T-helper 1 cell treated with Interleukin-12 subunit alpha and Interleukin-12 subunit beta and Interleukin-4 antibody, amounts not matched to agents 30 μg/mL and 1 μg/mL, for 36 hours (primary cell): ENCODE measurements around the gene VIPR2.

ENCODE experiments used
- H3K27ac Mint-ChIP-seq: one replicate; pipeline ENCODE4 v1.8.0; 2021; ENCODE audit warnings: mild to moderate bottlenecking, mixed read lengths
- H3K27me3 Mint-ChIP-seq: one replicate; pipeline ENCODE4 v1.8.0; 2021; ENCODE audit warnings: low read depth, mixed read lengths
- H3K36me3 Mint-ChIP-seq: one replicate; pipeline ENCODE4 v1.8.0; 2021; ENCODE audit warnings: low read depth, mixed read lengths
- H3K4me1 Mint-ChIP-seq: one replicate; pipeline ENCODE4 v1.8.0; 2021; ENCODE audit warnings: low read depth, mixed read lengths
- H3K4me3 Mint-ChIP-seq: one replicate; pipeline ENCODE4 v1.8.0; 2021; ENCODE audit warnings: mild to moderate bottlenecking, moderate library complexity, mixed read lengths
- H3K9me3 Mint-ChIP-seq: one replicate; pipeline ENCODE4 v1.8.0; 2021; ENCODE audit warnings: mixed read lengths

Gene VIPR2

GRCh38 chr7:159114096-159114495, 30.6 kb downstream of the VIPR2 start:
- Mint-ChIP-seq H3K27ac (no peak overlapping the region), H3K36me3 (no peaks in the 10 kb centered on the region), H3K4me1 (peaks cover 9% of the 10 kb centered on the region), H3K27me3 (peaks cover 29% of the 10 kb centered on the region), H3K4me3 (no peak overlapping the region), H3K9me3 (no peaks in the 10 kb centered on the region)

- Mint-ChIP-seq H3K27me3 (peaks cover 29% of the 10 kb centered on the region), H3K9me3 (no peaks in the 10 kb centered on the region), H3K36me3 (no peaks in the 10 kb centered on the region), H3K27ac (no peak overlapping the region), H3K4me1 (peaks cover 3% of the 10 kb centered on the region), H3K4me3 (no peak overlapping the region)
Measured at GRCh38 chr7:159113056-159113455, 31.6 kb downstream of the VIPR2 start.

GRCh38 chr7:159112136-159113011, 32.3 kb downstream of the VIPR2 start:
- Mint-ChIP-seq H3K27me3 (peaks cover 29% of the 10 kb centered on the region), H3K36me3 (no peaks in the 10 kb centered on the region), H3K4me1 (peaks cover 3% of the 10 kb centered on the region), H3K4me3 (peak overlapping the region; percentile 10), H3K27ac (no peak overlapping the region), H3K9me3 (no peaks in the 10 kb centered on the region)

DNA sequence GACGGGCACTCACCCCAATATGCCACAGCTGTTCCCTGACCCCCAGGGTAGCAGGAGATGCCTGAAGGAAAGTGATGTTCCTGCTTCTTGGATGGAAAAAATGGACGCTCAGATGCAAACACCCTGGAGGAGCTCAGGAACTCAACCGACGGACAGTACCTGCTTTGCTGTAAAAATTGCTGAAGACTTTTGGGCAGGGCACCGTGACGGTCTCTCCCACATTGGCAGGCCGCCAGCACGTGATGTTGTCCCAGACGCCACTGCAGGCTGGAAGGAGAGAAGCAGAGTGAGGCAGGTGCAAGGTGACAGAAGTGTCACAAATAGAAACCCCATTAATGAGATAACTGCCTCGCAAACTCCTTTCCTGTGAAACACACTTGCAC, 35.0 kb downstream of the VIPR2 start:
- Mint-ChIP-seq H3K36me3 (no peaks in the 10 kb centered on the region), H3K4me1 (peaks cover 6% of the 10 kb centered on the region), H3K4me3 (no peak overlapping the region), H3K9me3 (no peaks in the 10 kb centered on the region), H3K27me3 (peaks cover 24% of the 10 kb centered on the region), H3K27ac (no peak overlapping the region)

DNA sequence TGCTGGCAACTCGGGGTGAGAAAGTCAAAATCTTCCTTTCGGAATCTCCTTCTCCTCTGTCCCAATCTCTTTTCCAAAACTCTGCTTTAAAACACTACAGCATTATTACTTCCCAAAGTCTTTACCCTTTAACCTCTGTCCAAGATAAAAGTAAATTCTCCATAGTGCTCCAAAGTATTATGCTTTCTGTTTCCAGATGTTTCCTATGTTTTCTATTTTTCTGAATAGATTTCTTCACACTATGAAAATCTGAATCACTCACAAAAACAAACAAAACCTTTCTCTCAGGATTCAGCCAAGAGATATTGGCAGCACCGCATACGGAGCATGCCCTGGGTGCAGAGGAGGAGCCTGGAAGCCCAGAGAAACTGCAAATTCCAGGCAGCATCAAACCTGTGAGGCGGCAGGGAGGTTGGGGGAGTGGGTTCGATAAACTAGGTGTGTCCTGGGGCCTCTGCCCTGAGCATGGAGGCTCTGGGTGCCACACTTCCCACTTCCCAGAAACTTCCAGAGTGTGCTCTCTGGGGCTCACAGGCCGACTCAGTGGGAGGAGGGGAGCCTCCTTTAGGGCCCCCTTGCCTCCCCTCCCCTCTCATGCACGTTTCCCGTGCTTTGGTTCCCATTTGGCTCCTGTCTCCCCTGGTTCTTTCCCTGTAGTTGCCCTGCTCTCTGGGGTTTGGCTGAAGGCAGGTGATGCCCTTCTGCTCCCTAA, 35.6 kb downstream of the VIPR2 start:
- no peak overlapping the region for H3K27ac Mint-ChIP-seq
- peaks cover 6% of the 10 kb centered on the region for H3K4me1 Mint-ChIP-seq
- peaks cover 22% of the 10 kb centered on the region for H3K27me3 Mint-ChIP-seq
- no peaks in the 10 kb centered on the region for H3K9me3 Mint-ChIP-seq
- no peaks in the 10 kb centered on the region for H3K36me3 Mint-ChIP-seq
- no peak overlapping the region for H3K4me3 Mint-ChIP-seq

GRCh38 chr7:159108491-159108890, 36.2 kb downstream of the VIPR2 start:
- Mint-ChIP-seq H3K27me3 (peaks cover 16% of the 10 kb centered on the region), H3K4me1 (peaks cover 6% of the 10 kb centered on the region), H3K4me3 (no peak overlapping the region), H3K9me3 (no peaks in the 10 kb centered on the region), H3K27ac (no peak overlapping the region), H3K36me3 (no peaks in the 10 kb centered on the region)

DNA sequence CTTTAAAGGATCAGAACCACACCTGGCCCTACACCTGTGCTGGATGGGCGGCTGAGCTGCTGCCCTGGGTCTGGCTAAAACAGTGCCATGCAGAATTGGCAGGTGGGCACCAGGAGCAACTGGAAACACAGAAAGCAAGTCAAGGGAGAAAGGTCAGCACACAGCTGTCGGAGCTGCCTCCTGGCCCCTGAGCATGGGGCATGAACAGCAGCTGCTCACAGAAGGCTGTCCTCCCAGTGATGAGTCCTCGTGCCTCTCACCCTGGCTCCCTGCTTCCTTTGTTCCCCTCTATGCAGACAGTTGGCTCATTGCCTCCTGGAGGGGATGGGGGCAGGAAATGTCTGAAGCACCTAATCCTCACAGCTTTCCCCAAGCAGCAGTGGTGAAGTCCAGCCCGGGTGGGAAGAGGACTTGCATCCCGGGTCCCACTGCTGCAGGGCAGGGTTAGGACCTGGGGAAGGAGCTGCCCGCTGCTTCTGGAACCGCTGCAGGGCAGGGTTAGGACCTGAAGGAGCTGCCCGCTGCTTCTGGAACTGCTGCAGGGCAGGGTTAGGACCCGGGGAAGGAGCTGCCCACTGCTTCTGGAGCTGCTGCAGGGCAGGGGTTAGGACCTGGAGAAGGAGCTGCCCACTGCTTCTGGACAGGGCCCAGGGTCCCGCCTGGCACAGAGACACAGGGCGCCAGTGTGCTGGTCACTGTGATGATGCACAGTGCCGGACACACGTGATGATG, 37.3 kb downstream of the VIPR2 start:
- Mint-ChIP-seq H3K4me3 (no peak overlapping the region), H3K27me3 (peaks cover 7% of the 10 kb centered on the region), H3K4me1 (peaks cover 6% of the 10 kb centered on the region), H3K9me3 (peaks cover 2% of the 10 kb centered on the region), H3K27ac (no peak overlapping the region), H3K36me3 (no peaks in the 10 kb centered on the region)

- Mint-ChIP-seq H3K27ac (no peak overlapping the region), H3K4me3 (no peak overlapping the region), H3K9me3 (peaks cover 13% of the 10 kb centered on the region), H3K4me1 (peaks cover 3% of the 10 kb centered on the region), H3K27me3 (peaks cover 3% of the 10 kb centered on the region), H3K36me3 (peaks cover 2% of the 10 kb centered on the region)
Measured at GRCh38 chr7:159105832-159106811, 38.5 kb downstream of the VIPR2 start.

GRCh38 chr7:159105066-159105780, 39.4 kb downstream of the VIPR2 start:
- no peak overlapping the region for H3K4me3 Mint-ChIP-seq
- H3K27me3 Mint-ChIP-seq = no peaks in the 10 kb centered on the region
- H3K9me3 Mint-ChIP-seq = peaks cover 19% of the 10 kb centered on the region
- peaks cover 3% of the 10 kb centered on the region for H3K4me1 Mint-ChIP-seq
- peaks cover 4% of the 10 kb centered on the region for H3K36me3 Mint-ChIP-seq
- no peak overlapping the region for H3K27ac Mint-ChIP-seq

GRCh38 chr7:159104188-159104920, 40.3 kb downstream of the VIPR2 start:
- Mint-ChIP-seq H3K27ac (no peak overlapping the region), H3K9me3 (peaks cover 19% of the 10 kb centered on the region), H3K27me3 (no peaks in the 10 kb centered on the region), H3K4me1 (peaks cover 3% of the 10 kb centered on the region), H3K36me3 (peaks cover 4% of the 10 kb centered on the region), H3K4me3 (no peak overlapping the region)

GRCh38 chr7:159103382-159104187, 41.1 kb downstream of the VIPR2 start:
- no peak overlapping the region for H3K4me3 Mint-ChIP-seq

DNA sequence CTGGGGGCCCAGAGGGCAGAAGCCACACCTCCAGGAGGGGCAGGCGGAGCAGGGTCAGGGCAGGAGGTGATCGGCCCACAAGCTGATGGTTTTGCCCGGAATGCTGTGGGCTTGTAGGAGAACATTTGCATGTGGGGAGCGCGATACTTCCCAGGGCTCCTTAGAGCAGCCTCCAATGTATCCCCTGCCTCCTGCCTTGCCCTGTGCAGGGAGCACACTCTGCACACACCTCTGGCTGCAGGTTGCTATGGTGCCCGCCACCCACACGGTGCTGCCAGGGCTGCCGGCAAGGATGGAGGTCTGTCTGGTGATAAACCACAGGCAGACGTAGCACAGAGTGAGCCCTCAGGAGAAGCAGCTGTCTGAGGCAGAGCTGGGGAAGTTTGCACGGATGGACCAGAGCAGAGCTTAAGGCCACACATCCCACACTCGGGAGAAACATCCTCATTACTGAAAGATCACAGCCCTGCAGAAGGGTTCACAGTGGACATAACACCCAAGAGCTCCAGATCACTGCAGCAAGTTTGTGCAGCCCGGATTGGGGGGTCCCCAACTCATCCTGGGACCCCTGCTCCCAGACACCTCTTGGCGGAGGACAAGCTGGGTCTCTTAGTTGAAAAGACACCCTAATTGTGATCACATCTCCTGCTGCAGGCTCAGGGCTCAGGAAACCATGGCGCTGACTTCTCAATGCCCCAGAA, 41.8 kb downstream of the VIPR2 start:
- Mint-ChIP-seq H3K27me3 (no peaks in the 10 kb centered on the region), H3K27ac (no peak overlapping the region), H3K4me3 (no peak overlapping the region), H3K9me3 (peaks cover 19% of the 10 kb centered on the region), H3K4me1 (peaks cover 3% of the 10 kb centered on the region), H3K36me3 (peaks cover 4% of the 10 kb centered on the region)

More at GRCh38 chr7:159103382-159104187, 41.1 kb downstream of the VIPR2 start:
- Mint-ChIP-seq H3K27me3 (no peaks in the 10 kb centered on the region), H3K36me3 (peaks cover 4% of the 10 kb centered on the region), H3K27ac (no peak overlapping the region), H3K4me1 (peaks cover 3% of the 10 kb centered on the region), H3K9me3 (peaks cover 19% of the 10 kb centered on the region)
